Endodermal cell (in vitro differentiated cells): ENCODE data around the gene CHI3L1. TPM values are rescaled to one million over a fixed set of nuclear protein-coding genes. Genes with fewer than 3 reads are reported as not detected.

Source experiments
- DNase-seq: peaks from one replicate; pipeline ENCODE4 v3.0.0-alpha.2; 2017
- H3K27ac ChIP-seq: 2 replicates; pipeline ENCODE4 v1.5.1; 2013; ENCODE audit warnings: mild to moderate bottlenecking, low read depth, low read length, moderate library complexity
- H3K27me3 ChIP-seq: 2 replicates; pipeline ENCODE4 v1.6.1; 2013; ENCODE audit warnings: mild to moderate bottlenecking, low read length, moderate library complexity; ENCODE audit not compliant: insufficient read depth, control insufficient read depth, poor library complexity, severe bottlenecking
- H3K36me3 ChIP-seq: 2 replicates; pipeline ENCODE4 v1.7.0; 2013; ENCODE audit warnings: mild to moderate bottlenecking, low read length, moderate library complexity; ENCODE audit not compliant: control insufficient read depth, insufficient read depth
- H3K4me1 ChIP-seq: one replicate; pipeline ENCODE4 v1.7.0; 2013; ENCODE audit warnings: low read length; ENCODE audit not compliant: control insufficient read depth, insufficient read depth
- H3K4me3 ChIP-seq: 2 replicates; pipeline ENCODE4 v1.5.1; 2013; ENCODE audit warnings: mild to moderate bottlenecking, low read length, moderate library complexity
- H3K9ac ChIP-seq: 2 replicates; pipeline ENCODE4 v1.6.1; 2013; ENCODE audit warnings: mild to moderate bottlenecking, low read length, moderate library complexity; ENCODE audit not compliant: poor library complexity, severe bottlenecking; ENCODE audit errors: extremely low read depth
- H3K9me3 ChIP-seq: 2 replicates; pipeline ENCODE4 v1.6.1; 2013; ENCODE audit warnings: mild to moderate bottlenecking, low read length, moderate library complexity; ENCODE audit not compliant: control insufficient read depth
- H3K27ac Mint-ChIP-seq: 2 replicates; pipeline ENCODE4 v1.8.0; 2020; ENCODE audit warnings: mixed read lengths
- H3K27me3 Mint-ChIP-seq: 2 replicates; pipeline ENCODE4 v1.8.0; 2021; ENCODE audit warnings: mild to moderate bottlenecking, mixed read lengths; ENCODE audit not compliant: insufficient read depth
- H3K36me3 Mint-ChIP-seq: 2 replicates; pipeline ENCODE4 v1.8.0; 2020; ENCODE audit warnings: low read depth, mixed read lengths
- H3K4me1 Mint-ChIP-seq: 2 replicates; pipeline ENCODE4 v1.8.0; 2020; ENCODE audit warnings: mixed read lengths
- H3K4me3 Mint-ChIP-seq: 2 replicates; pipeline ENCODE4 v1.8.0; 2020; ENCODE audit warnings: mild to moderate bottlenecking, moderate library complexity, mixed read lengths
- H3K9me3 Mint-ChIP-seq: 2 replicates; pipeline ENCODE4 v1.8.0; 2020; ENCODE audit warnings: mild to moderate bottlenecking, mixed read lengths
- WGBS, 2 experiments: methylation state at CpG; one replicate each; pipeline versions ENCODE4 v1.1.5 to v1.1.7; 2013; ENCODE audit warnings: missing lambda C conversion rate in 2 of 2, mixed read lengths in 1 of 2; ENCODE audit not compliant: insufficient coverage in 1 of 2, insufficient read length in 1 of 2; 5-methylcytosine and 5-hydroxymethylcytosine counted together
- total RNA-seq, 2 donors: library from RNA; stranded (reverse); fragmentation: NEBNext Ultra II Directional in 1 of 2; extraction: Animal tissue kit (Norgen Biotek cat#: 25700) in 1 of 2; gene quantifications; 2 replicates in 1 of 2; 3 replicates in 1 of 2; pipeline ENCODE4 v1.2.1, GENCODE V29; 2021
- TF ChIP-seq, protein P1 (sequence below): fragments of 200-600 bp; sonication (generic); conservative IDR thresholded peaks from 2 replicates; pipeline ENCODE4 v1.5.0; 2021; ENCODE audit warnings: antibody characterized with exemption, mild to moderate bottlenecking

The CHI3L1 gene
- total RNA-seq, 2 donors from 2014 or later = 0.18 to 1.1 TPM

DNA sequence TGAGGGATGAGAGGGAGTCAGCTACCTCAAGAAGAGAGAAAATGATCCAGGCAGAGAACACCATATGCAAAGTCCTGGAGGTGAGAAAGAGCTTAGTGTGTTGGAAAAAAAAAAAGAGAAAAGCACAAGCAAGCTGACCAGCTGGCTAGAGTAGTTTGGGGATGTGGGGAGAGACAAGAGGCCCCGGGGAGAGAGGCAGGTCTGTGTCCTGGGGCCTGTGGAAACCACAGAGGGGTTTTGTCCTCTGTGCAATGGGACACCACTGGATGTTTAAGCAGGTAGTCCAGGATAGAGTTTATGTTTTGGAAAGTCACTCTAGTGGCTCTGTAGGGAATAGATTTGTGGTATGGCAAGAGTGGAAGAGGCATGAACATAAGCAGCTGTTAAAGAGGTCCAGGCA lies 14.4 kb upstream of the CHI3L1 start:
- H3K9ac ChIP-seq = no peak overlapping the region
- no peaks in the 10 kb centered on the region for H3K9me3 ChIP-seq
- Mint-ChIP-seq H3K27ac (no peak overlapping the region), H3K36me3 (no peaks in the 10 kb centered on the region), H3K4me1 (peaks cover 2% of the 10 kb centered on the region), H3K27me3 (peaks cover 21% of the 10 kb centered on the region), H3K4me3 (no peak overlapping the region), H3K9me3 (no peaks in the 10 kb centered on the region)
- no peaks in the 10 kb centered on the region for H3K27me3 ChIP-seq
- H3K36me3 ChIP-seq = no peaks in the 10 kb centered on the region
- no peak overlapping the region for H3K27ac ChIP-seq
- H3K4me3 ChIP-seq = no peak overlapping the region
- TF ChIP-seq, protein P1, sequence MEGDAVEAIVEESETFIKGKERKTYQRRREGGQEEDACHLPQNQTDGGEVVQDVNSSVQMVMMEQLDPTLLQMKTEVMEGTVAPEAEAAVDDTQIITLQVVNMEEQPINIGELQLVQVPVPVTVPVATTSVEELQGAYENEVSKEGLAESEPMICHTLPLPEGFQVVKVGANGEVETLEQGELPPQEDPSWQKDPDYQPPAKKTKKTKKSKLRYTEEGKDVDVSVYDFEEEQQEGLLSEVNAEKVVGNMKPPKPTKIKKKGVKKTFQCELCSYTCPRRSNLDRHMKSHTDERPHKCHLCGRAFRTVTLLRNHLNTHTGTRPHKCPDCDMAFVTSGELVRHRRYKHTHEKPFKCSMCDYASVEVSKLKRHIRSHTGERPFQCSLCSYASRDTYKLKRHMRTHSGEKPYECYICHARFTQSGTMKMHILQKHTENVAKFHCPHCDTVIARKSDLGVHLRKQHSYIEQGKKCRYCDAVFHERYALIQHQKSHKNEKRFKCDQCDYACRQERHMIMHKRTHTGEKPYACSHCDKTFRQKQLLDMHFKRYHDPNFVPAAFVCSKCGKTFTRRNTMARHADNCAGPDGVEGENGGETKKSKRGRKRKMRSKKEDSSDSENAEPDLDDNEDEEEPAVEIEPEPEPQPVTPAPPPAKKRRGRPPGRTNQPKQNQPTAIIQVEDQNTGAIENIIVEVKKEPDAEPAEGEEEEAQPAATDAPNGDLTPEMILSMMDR = no peak
- H3K4me1 ChIP-seq = no peaks in the 10 kb centered on the region
- WGBS, 2 experiments = 93 to 100% methylated on average over 1 of the region's 1 CpG
- no peak for DNase-seq

DNA sequence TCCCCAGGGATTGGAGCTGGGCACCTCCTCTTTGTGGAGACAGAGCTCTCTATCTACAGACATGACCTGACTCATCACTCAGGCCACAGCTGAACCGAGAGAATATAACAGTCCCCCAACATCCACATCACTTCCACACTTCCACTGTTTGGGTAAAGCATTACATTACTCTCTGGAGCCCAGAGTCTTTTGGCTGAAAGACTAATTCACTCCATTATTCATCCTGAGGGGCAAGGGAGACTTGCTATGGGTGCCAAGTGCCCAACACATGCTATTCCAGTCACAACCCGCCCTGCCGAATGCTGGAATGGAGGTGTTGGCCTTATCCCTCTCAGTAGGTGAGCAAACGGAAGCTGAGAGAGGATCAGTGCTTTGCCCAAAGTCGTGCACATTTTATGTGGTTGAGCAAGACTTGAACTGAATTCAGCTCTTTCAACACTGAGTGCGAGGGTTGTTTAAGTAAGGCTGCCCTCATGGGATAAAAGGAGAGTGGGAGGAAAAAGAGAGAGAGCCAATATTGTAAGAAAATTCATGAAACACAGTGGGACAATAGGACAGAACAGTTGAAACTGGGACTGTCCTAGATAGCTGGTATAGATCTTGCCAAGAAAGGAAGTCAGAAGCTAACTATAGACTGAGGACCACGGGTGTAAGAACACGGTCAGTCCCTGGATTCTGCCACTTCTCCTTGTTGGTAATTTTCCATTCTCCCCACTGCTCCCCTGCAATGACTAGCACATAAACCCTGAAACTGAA lies 13.5 kb upstream of the CHI3L1 start:
- Histone ChIP-seq H3K9ac (no peak overlapping the region), H3K27me3 (no peaks in the 10 kb centered on the region), H3K27ac (no peak overlapping the region), H3K9me3 (no peaks in the 10 kb centered on the region), H3K4me3 (no peak overlapping the region), H3K36me3 (no peaks in the 10 kb centered on the region), H3K4me1 (no peaks in the 10 kb centered on the region)
- TF ChIP-seq, protein P1 = no peak
- Mint-ChIP-seq H3K27ac (no peak overlapping the region), H3K4me3 (no peak overlapping the region), H3K9me3 (no peaks in the 10 kb centered on the region), H3K27me3 (peaks cover 21% of the 10 kb centered on the region), H3K4me1 (peaks cover 2% of the 10 kb centered on the region), H3K36me3 (no peaks in the 10 kb centered on the region)
- DNase-seq = no peak
- WGBS, 2 experiments = 90 to 94% methylated on average over 8 of the region's 8 CpGs

DNA sequence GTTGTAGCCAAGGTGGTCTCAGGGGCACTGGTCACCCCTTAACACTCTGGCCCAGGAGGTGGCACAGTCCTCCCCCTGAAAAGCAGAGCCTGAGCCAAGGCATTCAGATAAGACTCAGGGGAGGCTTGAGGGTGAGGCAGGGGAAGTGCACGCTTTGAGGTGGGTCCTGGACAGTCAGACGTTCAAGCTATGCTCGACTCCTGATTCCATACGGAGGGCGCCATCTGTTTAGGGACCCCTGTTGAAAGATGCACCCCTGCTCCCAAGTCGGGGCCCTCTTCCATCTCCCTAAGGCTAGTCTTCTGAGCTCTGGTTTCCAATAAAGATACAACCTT lies 12.9 kb upstream of the CHI3L1 start:
- Mint-ChIP-seq H3K4me3 (no peak overlapping the region), H3K4me1 (peaks cover 2% of the 10 kb centered on the region), H3K27me3 (peaks cover 20% of the 10 kb centered on the region), H3K27ac (no peak overlapping the region), H3K36me3 (no peaks in the 10 kb centered on the region), H3K9me3 (no peaks in the 10 kb centered on the region)
- Histone ChIP-seq H3K27ac (no peak overlapping the region), H3K9ac (no peak overlapping the region), H3K4me1 (no peaks in the 10 kb centered on the region), H3K9me3 (no peaks in the 10 kb centered on the region), H3K36me3 (no peaks in the 10 kb centered on the region), H3K27me3 (no peaks in the 10 kb centered on the region), H3K4me3 (no peak overlapping the region)
- DNase-seq = no peak
- WGBS, 2 experiments = 92 to 96% methylated on average over 6 of the region's 6 CpGs
- TF ChIP-seq, protein P1 = no peak
